LNCAP (cell line): Measurements from ENCODE around the gene C2.

Experiments used
- TF ChIP-seq, protein P1 (sequence below): fragments of 450-650 bp; IDR thresholded peaks from 2 replicates; pipeline ENCODE4 v1.5.1; 2017; ENCODE audit warnings: mild to moderate bottlenecking

C2 gene

DNA sequence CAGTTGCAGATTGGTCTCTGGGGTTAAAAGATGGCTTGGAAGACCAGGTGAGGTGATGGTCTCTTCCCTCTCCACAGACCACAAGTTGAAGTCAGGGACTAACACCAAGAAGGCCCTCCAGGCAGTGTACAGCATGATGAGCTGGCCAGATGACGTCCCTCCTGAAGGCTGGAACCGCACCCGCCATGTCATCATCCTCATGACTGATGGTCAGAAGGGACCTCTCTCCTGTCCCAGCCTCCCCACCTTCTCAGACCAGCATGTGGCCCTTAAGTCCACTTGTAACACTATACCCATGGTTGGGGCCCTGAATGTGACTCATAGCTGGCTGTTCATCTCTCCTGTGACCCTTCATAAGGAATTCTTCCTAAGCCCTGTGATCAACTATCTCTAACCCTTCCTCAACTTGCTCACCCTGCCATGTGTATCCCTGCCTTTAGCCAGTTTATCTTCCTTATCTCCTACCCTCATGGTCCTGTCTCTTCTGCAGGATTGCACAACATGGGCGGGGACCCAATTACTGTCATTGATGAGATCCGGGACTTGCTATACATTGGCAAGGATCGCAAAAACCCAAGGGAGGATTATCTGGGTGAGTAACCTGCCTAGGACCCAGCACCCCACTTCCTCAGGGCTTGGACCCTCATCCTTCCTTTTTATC, 21.4 kb downstream of the C2 start:
- TF ChIP-seq, protein P1, sequence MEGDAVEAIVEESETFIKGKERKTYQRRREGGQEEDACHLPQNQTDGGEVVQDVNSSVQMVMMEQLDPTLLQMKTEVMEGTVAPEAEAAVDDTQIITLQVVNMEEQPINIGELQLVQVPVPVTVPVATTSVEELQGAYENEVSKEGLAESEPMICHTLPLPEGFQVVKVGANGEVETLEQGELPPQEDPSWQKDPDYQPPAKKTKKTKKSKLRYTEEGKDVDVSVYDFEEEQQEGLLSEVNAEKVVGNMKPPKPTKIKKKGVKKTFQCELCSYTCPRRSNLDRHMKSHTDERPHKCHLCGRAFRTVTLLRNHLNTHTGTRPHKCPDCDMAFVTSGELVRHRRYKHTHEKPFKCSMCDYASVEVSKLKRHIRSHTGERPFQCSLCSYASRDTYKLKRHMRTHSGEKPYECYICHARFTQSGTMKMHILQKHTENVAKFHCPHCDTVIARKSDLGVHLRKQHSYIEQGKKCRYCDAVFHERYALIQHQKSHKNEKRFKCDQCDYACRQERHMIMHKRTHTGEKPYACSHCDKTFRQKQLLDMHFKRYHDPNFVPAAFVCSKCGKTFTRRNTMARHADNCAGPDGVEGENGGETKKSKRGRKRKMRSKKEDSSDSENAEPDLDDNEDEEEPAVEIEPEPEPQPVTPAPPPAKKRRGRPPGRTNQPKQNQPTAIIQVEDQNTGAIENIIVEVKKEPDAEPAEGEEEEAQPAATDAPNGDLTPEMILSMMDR = no peak

DNA sequence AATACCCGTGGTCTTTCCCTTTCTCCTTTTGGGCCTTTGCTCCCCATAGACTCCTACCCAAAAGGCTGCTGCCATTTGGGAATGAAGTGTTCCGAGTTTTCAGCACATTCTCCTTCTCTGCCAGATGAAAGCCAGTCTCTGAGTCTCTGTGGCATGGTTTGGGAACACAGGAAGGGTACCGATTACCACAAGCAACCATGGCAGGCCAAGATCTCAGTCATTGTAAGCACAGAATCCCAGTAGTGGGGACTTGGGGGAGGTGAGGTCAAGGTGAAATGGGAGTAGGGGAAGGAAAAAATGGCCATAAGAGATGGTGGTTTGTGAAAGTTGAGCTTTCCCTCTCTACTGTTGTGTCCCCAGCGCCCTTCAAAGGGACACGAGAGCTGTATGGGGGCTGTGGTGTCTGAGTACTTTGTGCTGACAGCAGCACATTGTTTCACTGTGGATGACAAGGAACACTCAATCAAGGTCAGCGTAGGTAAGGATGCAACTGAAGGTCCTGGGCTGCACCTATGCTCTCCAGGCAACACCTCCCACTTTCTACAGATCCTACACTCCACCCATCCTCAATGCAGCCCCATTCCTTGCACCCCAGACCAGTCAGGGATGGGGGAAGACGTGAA, 22.5 kb downstream of the C2 start:
- TF ChIP-seq, protein P1 = no peak

DNA sequence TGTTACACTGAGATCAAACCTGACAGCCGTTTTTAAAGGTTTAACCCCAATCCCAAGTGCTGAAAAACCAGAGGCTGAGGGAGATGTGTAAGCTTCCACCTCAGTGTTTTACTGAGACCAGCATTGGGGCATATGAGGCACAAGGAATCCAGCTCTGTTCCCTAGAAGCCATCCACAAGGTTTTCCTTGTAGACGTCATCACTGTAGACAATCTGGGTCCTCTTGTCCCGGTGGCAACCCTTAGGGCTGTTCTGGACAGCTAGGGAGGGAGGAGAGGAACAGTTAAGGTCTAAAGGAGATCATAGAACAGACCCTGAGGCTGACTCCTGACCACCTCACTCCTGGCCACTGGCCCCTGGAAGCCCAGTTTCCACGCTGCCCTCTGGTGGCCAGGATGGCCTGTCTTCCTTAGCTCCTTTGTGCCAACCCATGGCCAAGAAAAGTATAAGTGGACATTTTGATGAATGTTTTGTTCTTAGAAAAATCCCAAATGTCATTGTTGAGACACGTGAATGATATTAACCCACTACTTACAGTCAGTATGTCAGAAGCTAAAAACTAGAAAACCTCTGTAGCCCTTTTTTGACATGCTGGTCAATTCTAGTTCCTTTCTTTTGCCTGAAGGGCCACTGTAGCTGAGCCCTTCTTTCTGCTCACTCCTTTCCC, 24.8 kb downstream of the C2 start:
- TF ChIP-seq, protein P1 = peak; percentile 71

DNA sequence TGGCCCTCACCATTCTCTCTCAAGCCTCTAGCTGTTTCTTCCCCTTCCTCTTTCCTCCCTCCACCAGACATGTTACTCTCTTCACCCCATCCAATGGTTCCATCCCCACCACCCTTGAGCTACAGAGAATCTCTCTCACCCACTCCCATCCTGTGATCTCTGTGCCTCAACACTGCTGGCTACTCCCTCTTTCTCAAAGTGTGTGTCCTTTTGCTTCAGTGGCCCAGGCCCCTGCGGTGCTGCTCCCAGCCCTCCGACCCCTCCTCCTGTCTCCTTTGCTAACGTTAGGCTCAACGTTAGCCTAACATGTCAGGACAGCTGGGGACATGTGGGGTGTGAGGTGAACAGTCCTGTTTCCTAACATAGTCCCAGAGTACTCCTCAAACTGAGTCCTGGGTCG, 25.4 kb downstream of the C2 start:
- TF ChIP-seq, protein P1 = no peak

DNA sequence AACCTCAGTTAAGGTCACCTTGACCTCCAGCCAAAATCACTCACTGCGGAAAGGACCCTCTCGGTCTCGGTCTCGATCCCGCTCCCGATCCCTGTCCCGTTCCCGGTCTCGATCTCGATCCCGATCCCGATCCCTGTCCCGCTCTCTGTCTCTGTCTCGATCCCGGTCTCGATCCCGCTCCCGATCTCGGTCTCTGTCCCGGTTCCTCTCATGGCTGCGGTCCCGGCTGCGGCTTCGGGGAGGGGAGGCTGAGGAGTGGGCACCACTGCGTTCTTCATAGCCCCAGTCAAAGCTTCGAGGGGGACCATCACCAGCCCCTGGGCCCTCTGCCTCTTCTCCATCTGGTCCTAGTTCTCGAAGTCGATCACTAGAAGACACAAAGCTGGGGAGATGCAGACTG, 27.0 kb downstream of the C2 start:
- TF ChIP-seq, protein P1 = no peak

DNA sequence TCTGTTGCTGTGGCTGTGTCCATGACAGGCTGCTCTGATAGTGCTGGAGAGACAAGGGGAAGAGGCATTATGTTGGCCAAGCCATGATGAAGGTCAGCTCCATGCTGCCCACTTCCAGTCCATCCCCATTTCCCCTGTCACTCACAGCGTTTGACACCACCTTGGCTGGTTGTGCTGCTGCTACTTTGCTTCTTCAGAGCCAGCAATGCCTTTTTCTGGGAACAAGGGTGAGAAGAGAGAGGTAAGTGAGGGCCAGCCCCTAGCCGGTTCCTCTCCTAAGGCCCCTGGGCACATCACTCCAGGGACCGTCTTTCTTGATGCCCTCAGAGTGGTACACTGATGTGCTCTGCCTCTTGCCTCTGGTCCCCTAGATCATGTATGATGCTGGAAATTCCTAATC, 29.3 kb downstream of the C2 start:
- TF ChIP-seq, protein P1 = no peak

DNA sequence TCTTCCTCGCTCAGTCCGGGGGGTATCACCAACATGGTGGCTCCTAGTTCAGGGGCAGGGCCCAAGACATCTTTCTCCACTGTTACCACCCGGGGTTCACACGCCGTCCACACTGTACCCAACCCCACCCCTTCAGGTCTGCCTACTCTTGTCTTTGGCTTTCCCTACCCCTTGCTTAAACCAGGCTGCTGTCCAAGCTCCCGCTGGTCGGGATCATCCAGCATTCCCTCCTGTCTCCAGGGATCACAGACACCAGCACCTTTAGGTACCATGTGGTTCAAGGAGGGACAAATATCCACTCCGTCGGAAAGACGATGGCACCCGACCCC, 30.9 kb downstream of the C2 start:
- TF ChIP-seq, protein P1 = no peak
